ENCODE results near the gene BCL2L1. TPM values are rescaled to one million over a fixed set of nuclear protein-coding genes. Genes with fewer than 3 reads are reported as not detected.

BCL2L1 gene
- 126 TPM for total RNA-seq
- long read RNA-seq, transcript BCL2L1-208 (3 exons, 894 nt): minor isoform, 5 of 139 reads
- long read RNA-seq, transcript BCL2L1-201 (3 exons, 2,610 nt): major isoform, 46 of 139 reads
- long read RNA-seq, transcript BCL2L1-203 (2 exons, 2,578 nt): minor isoform, 5 of 139 reads
- long read RNA-seq, partial matches to known transcripts: 0 of 139 reads
- long read RNA-seq, other reads (novel, unspliced or antisense): 83 of 139 reads

DNA sequence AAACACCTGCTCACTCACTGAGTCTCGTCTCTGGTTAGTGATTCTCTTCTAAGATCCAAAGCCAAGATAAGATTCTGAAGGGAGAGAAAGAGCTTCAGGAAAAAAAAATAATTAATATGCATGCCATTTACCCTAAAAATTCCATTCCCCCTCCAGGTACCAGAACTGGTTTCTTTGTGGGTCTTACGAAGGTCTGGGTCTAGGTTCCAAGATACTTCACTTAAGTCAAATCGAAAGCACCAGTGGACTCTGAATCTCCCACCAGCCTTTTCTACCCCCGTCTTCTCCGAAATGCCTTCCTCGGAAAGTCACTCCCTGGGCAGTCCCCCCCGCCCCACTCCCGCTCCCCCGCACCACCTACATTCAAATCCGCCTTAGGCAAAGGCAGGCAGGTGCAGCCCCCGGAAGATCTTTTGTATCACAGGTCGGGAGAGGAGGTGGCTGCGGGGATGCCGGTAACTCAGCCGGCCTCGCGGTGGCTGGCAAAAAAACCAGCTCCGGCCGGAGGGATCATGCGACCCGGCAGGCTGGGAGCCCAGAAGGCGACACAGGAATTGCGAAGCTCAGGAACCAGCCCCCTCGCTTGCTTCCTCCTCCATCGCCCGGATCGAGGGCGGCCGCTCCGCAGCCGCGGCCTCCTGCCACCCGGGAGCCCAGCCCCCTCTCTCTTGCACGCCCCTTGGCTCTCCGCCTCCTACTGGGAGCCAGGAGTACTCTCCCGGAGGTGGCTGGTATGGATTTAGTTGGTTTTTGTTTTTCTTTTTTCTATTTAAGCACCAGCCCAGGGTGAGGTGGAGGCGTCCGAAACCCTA, at the start of gene BCL2L1:
Gene BCL2L1, minus strand, starts transcription at position 612 of the 812 bp plus-strand sequence. CDS start 650 bp downstream, outside the sequence.
- intact Hi-C loops (cut with DNase I): no loop called here
- H3K4me3 ChIP-seq: peak within 1 kb of the TSS; percentile 98
- DNase-seq (peak; percentile 92), ATAC-seq (peak; percentile 86 to 87)
- TF ChIP-seq, protein P1, sequence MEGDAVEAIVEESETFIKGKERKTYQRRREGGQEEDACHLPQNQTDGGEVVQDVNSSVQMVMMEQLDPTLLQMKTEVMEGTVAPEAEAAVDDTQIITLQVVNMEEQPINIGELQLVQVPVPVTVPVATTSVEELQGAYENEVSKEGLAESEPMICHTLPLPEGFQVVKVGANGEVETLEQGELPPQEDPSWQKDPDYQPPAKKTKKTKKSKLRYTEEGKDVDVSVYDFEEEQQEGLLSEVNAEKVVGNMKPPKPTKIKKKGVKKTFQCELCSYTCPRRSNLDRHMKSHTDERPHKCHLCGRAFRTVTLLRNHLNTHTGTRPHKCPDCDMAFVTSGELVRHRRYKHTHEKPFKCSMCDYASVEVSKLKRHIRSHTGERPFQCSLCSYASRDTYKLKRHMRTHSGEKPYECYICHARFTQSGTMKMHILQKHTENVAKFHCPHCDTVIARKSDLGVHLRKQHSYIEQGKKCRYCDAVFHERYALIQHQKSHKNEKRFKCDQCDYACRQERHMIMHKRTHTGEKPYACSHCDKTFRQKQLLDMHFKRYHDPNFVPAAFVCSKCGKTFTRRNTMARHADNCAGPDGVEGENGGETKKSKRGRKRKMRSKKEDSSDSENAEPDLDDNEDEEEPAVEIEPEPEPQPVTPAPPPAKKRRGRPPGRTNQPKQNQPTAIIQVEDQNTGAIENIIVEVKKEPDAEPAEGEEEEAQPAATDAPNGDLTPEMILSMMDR (IDR thresholded peaks at IDR 0.05): peak; percentile 79
- H3K36me3 ChIP-seq: peaks cover 17% of the 10 kb centered on the region
- no peaks in the 10 kb centered on the region for H3K9me3 ChIP-seq
- H3K4me1 ChIP-seq: peaks cover 34% of the 10 kb centered on the region
- peak within 1 kb of the TSS; percentile 100 for H3K27ac ChIP-seq
- no peaks in the 10 kb centered on the region for H3K27me3 ChIP-seq (ENCODE audit: low read depth)

DNA sequence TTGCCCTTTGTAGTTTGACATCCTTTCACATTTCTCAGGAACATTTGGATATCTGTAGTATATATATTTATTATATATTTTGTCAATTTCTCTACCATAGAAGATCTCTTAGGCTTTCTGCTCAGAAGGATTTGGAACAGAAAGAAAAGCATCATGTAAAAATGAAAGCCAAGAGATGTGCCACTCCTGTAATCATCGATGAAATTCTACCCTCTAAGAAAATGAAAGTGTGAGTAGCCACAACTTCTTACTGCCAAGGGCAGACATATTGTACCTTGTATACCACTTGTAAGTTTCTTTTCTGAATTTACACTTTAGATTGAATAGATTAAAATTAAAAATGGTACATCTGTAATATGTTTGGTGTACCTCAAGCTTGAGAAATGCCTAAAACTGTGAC, 47.6 kb upstream of the BCL2L1 start:
- Histone ChIP-seq H3K27ac (no peak overlapping the region), H3K36me3 (no peaks in the 10 kb centered on the region), H3K9me3 (no peaks in the 10 kb centered on the region), H3K27me3 (ENCODE audit: low read depth) (no peaks in the 10 kb centered on the region), H3K4me1 (no peaks in the 10 kb centered on the region), H3K4me3 (no peak overlapping the region)
- intact Hi-C loops (cut with DNase I): no loop called here
- TF ChIP-seq, protein P1 (IDR thresholded peaks at IDR 0.05): no peak
- DNase-seq (no peak), ATAC-seq (no peak)

DNA sequence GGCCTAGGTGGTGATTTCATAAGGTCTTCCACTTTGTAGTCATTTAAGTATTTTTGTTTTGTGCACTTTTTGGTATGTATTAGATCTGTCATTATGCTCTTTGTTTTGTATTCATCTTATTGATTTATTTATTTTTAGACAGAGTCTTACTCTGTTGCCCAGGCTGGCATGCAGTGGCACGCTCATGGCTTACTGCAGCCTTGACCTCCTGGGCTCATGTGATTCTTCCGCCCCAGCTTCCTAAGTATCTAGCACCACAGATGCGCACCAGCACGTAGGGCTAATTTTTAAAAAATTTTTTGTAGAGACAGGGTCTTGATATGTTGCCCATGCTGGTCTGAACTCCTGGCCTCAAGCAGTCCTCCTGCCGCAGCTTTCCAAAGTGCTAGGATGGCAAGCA, 47.0 kb upstream of the BCL2L1 start:
- intact Hi-C loops (cut with DNase I): no loop called here
- Histone ChIP-seq H3K27me3 (ENCODE audit: low read depth) (no peaks in the 10 kb centered on the region), H3K36me3 (no peaks in the 10 kb centered on the region), H3K4me3 (no peak overlapping the region), H3K4me1 (no peaks in the 10 kb centered on the region), H3K27ac (no peak overlapping the region), H3K9me3 (no peaks in the 10 kb centered on the region)
- DNase-seq: no peak
- ATAC-seq: no peak
- TF ChIP-seq, protein P1 (IDR thresholded peaks at IDR 0.05): no peak

DNA sequence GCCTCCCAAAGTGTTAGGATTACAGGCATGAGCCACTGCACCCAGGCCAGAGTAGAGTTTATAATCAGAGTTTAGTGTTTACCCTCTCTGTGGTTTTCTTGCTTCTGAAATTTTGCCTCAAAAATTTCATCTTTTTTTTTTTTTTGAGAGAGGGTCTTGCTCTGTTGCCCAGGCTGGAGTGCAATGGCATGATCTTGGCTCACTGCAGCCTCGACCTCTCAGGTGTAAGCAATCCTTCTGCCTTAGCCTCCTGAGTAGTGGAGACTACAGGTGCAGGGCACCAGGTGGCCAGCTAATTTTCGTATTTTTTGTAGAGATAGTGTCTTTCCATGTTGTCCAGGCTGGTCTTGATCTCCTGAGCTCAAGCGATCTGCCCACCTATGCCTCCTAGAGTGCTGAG, 45.1 kb upstream of the BCL2L1 start:
- Histone ChIP-seq H3K4me1 (no peaks in the 10 kb centered on the region), H3K4me3 (no peak overlapping the region), H3K9me3 (no peaks in the 10 kb centered on the region), H3K36me3 (no peaks in the 10 kb centered on the region), H3K27me3 (ENCODE audit: low read depth) (no peaks in the 10 kb centered on the region), H3K27ac (no peak overlapping the region)
- DNase-seq: no peak
- intact Hi-C loops (cut with DNase I): no loop called here
- ATAC-seq: no peak
- TF ChIP-seq, protein P1 (IDR thresholded peaks at IDR 0.05): no peak

DNA sequence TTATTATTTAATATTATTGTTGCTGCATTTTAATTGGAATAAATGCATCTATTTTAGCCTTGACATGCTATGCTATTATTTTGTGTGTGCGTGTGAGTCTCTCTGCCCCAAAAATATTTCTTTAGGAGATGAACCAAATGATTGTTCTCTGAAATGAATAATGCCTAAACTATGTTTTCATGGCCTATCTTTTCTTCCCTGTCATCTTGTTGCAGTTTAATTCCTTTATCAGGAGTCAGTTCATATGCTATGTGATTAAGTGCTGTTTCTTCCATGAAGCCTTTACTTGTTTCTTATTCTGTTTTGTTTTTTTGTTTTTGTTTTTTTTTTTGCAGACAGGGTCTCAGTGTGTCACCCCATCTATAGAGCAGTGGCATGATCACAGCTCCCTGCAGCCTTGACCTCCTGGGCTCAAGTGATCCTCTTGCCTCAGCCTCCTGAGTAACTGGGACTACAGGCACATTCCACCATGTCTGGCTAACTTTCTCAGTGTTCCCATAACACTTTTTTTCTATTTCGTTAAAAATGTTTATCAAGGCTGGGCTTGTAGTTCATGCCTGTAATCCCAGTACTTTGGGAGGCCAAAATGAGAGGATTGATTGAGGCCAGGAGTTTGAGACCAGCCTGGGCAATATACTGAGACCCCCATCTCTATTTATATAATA, 42.1 kb upstream of the BCL2L1 start:
- ATAC-seq: no peak
- intact Hi-C loops (cut with DNase I): no loop called here
- no peak for DNase-seq

More for the DNA sequence above, 42.1 kb upstream of the BCL2L1 start:
- H3K4me3 ChIP-seq: no peak overlapping the region
- no peaks in the 10 kb centered on the region for H3K27me3 ChIP-seq (ENCODE audit: low read depth)
- TF ChIP-seq, protein P1 (IDR thresholded peaks at IDR 0.05): no peak
- H3K9me3 ChIP-seq: no peaks in the 10 kb centered on the region
- no peaks in the 10 kb centered on the region for H3K4me1 ChIP-seq
- H3K27ac ChIP-seq: no peak overlapping the region
- no peaks in the 10 kb centered on the region for H3K36me3 ChIP-seq
